Stimulated activated CD4-positive, alpha-beta T cell treated with anti-CD3 and anti-CD28 coated beads, TNF-alpha, amount 100 ng/mL, for 4 hours (primary cell): ENCODE results near the gene CABLES2.
"Not testable (repeated sequence)": the region's sequence is repeated elsewhere in the genome, so short reads cannot be mapped to it uniquely, and the experiment has no call there.

Experiments
- DNase-seq, 3 experiments: peaks; one replicate each; pipeline ENCODE4 v3.0.0-alpha.2; 2020; ENCODE audit warnings: low read depth in 3 of 3

The CABLES2 gene

DNA sequence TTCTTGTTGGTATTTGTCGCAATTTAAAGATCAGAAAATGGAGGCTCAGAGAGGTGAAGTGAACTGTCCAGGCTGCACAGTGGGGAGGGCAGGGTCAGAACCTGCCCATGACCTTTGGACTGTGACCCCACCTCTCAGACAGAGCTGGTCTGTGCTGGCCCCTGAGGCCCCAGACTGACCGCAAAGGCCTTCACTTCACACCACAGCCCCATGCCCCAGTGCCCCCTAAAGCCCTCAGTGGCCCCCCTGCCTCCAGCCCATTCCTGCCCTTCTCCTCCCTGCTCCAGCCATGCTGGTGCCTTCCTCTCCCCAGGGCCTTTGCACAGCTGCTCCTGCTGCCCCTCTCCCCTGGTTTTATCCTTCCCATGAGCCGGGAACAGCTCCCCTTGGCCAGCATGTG is 29.6 kb upstream of the CABLES2 start:
- no peak for DNase-seq

GRCh38 chr20:62433658-62434497 is 26.8 kb upstream of the CABLES2 start:
- no peak for DNase-seq

DNA sequence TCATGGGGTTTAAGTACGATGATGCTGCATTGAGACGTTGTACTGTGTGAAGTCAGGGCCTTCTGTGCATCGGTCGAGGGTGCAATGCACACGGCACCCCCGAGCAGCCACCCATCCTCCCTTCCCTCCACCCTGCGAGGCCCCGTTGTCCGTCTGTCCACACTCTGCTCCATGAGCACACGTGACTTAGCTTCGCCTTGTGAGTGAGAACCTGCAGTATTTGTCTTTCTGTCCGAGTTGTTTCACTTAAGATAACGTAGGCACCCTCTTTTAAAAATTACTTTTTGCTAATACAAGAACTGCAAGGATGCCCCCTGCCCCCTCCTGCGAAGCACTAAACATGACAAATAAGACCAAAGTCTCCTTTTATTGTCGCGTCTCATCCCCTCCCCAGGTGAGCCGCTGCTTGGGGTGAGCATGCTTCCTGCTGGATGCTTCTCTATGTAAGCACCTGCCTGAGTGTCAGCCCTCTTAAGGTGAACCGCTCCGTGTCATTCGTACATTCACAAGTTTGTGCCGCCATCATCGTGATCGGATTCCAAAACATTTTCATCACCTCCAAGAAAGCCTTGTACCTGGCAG is 23.9 kb upstream of the CABLES2 start:
- DNase-seq, result no peak

GRCh38 chr20:62430311-62430853 is 23.3 kb upstream of the CABLES2 start:
- no peak for DNase-seq

GRCh38 chr20:62429455-62430310 is 22.6 kb upstream of the CABLES2 start:
- DNase-seq, result no peak

DNA sequence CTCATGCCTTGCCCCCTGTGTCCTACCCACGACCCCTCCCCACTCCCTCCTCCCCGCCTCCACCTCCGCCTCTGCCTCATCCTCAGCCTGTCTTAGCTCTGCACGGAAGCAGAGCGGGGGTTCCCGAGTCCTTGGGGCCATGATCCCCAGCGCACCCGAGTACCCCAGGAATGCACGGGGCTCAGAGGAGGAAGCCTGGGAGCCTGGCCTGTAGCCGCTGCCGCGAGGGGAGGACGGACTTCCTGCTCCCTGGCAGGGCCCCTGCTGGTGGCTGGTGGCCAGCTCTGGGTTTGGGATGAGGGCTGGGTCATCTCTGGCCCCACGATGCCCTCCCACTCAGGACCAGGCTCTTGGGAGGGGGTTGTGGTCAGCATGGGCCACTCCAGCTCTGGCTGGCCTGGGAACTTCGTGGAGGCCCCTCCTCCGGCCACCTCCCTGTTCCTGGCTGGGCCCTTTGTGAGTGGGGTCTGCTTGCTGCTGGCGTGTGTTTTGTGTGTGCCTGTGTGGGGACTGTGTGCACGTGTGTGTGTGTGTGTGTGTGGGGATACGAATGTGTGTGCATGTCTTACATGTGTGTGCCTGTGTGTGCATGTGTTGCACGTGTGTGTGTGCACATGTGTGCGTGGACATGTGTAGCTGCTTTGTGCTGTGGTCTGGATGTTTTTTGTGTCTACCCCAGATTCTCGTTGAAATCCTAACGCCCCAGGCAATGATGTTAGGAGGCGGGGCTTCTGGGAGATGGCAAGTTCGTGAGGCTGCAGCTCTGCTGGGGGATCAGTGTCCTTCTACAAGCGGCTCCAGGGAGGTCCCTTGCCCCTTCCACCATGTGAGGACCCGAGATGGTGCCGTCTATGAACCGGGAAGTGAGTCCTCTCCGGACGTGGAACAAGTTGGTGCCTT is 21.6 kb upstream of the CABLES2 start:
- DNase-seq, result no peak

- DNase-seq, result no peak
Measured at GRCh38 chr20:62428002-62428372, 20.9 kb upstream of the CABLES2 start.

- DNase-seq, result no peak
Measured at GRCh38 chr20:62427172-62428001, 20.3 kb upstream of the CABLES2 start, which contains the start of gene RBBP8NL. TSS of gene RBBP8NL (minus strand) at chr20:62427539. CDS start at chr20:62419647, 7,892 bp downstream.

- no peak for DNase-seq
Measured at GRCh38 chr20:62426699-62427131, 19.6 kb upstream of the CABLES2 start.

GRCh38 chr20:62426059-62426348 is 18.9 kb upstream of the CABLES2 start:
- DNase-seq, result not testable (repeated sequence)

GRCh38 chr20:62425281-62426058 is 18.4 kb upstream of the CABLES2 start:
- DNase-seq, result no peak

DNA sequence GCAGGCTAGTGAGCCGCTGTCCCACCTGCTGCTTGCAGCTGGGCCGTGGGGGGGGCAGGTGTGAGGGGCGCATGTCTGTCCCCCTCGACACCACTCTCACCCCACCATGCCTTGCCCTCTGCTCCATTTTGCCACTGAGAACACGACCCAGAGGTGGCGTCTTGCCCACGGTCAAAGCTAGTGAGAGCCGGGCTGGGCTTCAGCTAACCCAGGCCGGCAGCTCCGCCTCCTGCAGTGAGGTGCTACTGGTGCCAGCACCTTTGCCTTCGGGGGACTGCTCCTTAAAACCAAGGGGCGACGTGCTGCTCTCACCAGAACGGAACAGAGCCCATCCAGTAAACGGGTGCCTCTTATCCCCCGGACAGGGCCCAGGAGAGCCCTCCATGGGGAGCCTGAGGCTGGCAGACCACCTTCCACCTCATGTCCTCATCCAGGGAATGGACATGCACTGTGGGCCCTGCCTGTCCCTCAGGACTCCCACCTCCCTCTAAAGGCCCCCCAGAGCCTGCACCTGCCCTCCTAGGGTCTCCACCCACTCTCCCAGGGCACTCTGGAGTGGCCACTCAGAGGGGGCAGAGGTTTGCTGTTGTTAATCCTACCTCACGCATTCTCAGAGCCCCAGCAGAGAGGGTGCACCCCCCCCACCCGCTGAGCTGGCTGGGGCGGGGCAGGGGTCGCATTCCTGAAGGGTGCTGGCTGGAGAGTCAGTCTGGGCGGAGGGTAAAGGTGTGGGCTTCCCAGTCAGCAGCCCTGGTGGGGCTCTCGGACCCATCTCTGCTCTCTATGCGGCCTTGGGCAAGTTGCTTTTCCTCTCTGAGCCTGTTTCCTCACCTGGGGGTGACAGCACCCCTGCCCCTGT is 17.4 kb upstream of the CABLES2 start:
- no peak for DNase-seq

- no peak for DNase-seq
Measured at GRCh38 chr20:62423326-62423706, 16.2 kb upstream of the CABLES2 start.

GRCh38 chr20:62422636-62423325 is 15.7 kb upstream of the CABLES2 start:
- no peak for DNase-seq

DNA sequence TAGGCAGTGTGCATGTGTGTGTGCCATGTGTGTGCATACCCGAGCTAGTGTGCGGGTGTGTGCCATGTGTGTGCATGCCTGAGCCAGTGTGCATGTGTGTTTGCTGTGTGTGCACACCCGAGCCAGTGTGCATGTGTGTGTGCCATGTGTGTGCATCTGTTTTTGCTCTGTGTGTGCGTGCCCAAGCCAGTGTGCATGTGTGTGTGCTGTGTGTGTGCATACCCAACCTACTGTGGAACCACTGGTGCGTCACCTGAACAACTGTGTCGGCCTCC is 14.6 kb upstream of the CABLES2 start:
- DNase-seq, result no peak

GRCh38 chr20:62420846-62421715 is 14.0 kb upstream of the CABLES2 start:
- no peak for DNase-seq

GRCh38 chr20:62419759-62420158 is 12.7 kb upstream of the CABLES2 start:
- DNase-seq, result no peak
